HG03460 (cell line): Measurements from ENCODE around the gene SDF2.
"Not testable (repeated sequence)": the region's sequence is repeated elsewhere in the genome, so short reads cannot be mapped to it uniquely, and the experiment has no call there.

Experiments used
- ATAC-seq: cut with Tn5 transposase; IDR thresholded peaks from one replicate; pipeline ENCODE4 v1.9.1; 2021; ENCODE audit not compliant: unreplicated experiment

The SDF2 gene

GRCh38 chr17:28685366-28685765 lies 23.7 kb upstream of the SDF2 start:
- ATAC-seq: no peak

GRCh38 chr17:28684963-28685362 lies 23.3 kb upstream of the SDF2 start:
- no peak for ATAC-seq

GRCh38 chr17:28682655-28683054 lies 20.9 kb upstream of the SDF2 start:
- no peak for ATAC-seq

GRCh38 chr17:28675980-28676379 lies 14.3 kb upstream of the SDF2 start:
- ATAC-seq: no peak

- no peak for ATAC-seq
Measured at GRCh38 chr17:28675490-28675889, 13.8 kb upstream of the SDF2 start.

DNA sequence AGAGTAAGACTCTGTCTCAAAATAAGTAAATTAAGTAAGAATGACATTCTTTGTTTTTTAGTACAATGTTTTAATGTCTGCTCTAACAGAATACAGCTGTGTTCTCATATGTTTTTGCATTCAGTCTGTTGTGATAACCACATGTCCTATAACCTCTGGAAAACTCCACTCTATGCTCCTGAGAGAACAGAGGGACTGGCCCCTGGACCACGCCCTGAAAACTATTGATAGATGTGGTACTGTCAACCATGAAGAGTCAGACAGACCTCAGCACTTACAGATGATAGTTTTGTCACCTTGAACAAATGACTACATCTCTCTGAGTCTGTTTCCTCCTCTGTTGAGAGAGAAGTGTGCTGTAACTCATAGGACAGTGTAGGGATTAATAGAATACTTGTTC lies 8.2 kb upstream of the SDF2 start:
- no peak for ATAC-seq

- ATAC-seq: no peak
Measured at GRCh38 chr17:28667870-28668269, 6.2 kb upstream of the SDF2 start.

DNA sequence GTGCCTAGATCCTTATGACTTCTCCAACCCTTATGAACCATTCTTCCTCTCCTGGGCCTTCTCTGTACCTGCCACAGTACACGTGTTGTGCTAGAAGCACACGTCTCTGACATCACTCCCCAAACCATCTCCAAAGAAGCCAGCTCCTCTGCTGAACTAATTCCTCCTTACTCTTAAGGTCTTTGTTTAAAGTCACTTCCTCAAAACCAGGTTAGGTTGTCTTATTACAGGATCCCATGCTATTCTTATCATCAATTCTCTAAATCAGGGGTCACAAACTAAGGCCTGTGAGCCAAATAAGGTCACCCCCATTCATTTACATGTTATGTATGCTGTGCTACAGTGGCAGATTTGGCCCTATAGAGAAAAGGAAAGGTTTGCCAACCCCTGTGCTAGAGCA lies 4.3 kb upstream of the SDF2 start:
- ATAC-seq: no peak

DNA sequence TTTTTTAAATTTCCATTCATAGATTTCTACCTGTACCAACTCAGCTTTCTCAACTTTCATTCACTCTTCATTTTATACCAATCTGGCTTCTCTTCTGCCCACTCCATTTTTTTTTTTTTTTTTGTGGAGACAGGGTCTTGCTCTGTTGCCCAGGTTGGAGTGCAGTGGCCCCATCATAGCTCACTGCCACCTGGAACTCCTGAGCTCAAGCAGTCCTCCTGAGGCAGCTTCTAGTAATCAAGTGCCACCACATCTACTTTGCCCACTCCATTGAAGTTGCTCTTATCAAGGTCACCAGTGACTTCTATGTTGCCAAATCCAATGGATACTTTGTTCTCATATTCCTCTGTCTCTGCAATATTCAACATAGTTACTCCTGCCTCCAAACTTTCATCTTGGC lies 2.0 kb upstream of the SDF2 start:
- no peak for ATAC-seq

DNA sequence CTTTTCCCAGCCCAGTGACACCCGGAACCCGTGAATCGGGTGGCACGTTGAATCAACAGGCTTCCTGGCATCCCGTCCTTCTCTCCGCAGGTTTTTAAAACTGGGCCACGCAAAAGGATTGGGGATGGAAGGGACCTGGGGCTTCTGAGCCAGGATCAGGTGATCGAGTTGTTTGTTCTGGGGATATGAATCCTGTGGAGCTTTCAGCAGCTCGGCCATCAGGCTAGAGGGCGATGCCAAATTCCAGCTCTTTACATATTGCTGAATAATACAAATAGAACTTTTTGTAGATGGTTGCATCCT lies 772 bp upstream of the SDF2 start:
- ATAC-seq: no peak

GRCh38 chr17:28659497-28659881 lies 2.2 kb downstream of the SDF2 start:
- ATAC-seq: not testable (repeated sequence)

- not testable (repeated sequence) for ATAC-seq
Measured at GRCh38 chr17:28658766-28659496, 2.8 kb downstream of the SDF2 start.

- not testable (repeated sequence) for ATAC-seq
Measured at GRCh38 chr17:28658342-28658741, 3.4 kb downstream of the SDF2 start.

DNA sequence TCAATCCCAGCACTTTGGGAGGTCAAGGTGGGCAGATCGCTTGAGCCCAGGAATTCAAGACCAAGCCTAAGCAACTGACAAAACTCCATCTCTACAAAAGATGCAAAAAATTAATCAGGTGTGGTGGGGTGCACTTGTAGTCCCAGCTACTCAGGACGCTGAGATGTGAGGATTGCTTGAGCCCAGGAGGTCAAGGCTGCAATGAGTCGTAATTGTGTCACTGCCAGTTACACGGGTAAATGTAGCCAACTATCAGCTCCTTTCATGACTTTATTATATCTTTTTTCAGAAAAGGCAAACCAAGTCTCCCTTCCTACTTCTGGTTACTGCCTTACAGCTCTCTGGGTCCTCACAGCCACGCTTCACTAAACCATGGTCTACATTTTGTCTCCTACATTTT lies 4.0 kb downstream of the SDF2 start:
- no peak for ATAC-seq

DNA sequence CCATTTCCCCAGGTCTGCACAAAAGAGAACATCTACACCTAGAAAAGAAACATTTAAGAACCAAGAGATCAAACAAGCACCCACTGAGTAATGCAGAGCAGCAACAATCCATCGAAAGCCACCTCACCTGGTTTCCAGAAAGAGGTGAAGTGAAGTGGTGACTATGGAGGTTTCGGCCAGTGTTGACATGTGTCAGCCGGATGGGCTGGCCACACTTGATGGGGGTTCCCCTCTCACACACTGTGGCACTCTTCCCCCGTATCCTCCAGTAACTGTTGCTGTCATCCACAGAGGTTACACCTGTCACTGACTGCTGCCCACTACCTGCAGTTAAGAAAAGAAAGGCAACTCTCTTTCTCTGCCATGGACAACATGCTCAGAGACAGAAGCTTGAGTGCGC lies 6.5 kb downstream of the SDF2 start:
- ATAC-seq: no peak

DNA sequence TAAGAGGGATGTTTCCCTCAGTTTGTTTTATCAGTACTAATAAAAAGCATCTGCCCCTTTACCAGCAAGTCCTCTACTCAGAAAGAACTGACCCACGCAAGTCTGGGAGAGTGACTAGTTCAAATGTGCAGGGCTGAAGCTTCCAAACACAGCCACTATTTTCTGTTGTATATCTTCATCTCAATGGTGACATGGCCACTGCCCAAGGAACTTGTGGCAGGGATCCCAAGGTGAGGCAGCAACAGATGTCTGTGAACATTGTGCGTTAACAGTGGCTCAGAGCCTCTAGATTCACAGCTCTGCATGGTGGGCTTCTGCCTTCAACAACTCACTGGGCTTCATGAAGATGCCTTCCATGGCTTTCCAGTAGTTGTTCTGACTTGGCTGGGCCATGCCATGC lies 13.0 kb downstream of the SDF2 start:
- no peak for ATAC-seq

GRCh38 chr17:28646039-28646754 lies 15.5 kb downstream of the SDF2 start:
- no peak for ATAC-seq

DNA sequence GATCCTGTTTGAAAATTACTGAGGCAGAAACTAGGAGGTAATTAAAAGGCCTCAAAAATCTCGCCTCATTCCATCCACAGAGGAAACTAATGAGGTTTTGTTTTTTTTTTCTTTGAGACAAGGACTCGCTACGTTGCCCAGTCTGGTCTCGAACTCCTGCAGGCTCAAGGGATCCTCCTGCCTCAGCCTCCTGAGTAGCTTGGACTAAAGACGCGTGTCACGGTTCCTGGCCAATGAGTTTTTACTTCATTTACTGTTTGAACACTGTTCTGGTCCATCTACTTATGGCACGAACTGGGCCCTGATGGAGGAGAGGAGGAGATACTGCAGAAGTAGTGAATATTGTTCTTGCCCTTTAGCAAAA lies 16.1 kb downstream of the SDF2 start:
- ATAC-seq: no peak

- ATAC-seq: peak; percentile 84
Measured at GRCh38 chr17:28644787-28645575, 16.7 kb downstream of the SDF2 start, which contains the start of gene BLTP2. Gene BLTP2 (minus strand): TSS chr17:28645158. CDS start chr17:28645056, 102 bp downstream.

GRCh38 chr17:28643983-28644786 lies 17.5 kb downstream of the SDF2 start:
- peak; percentile 15 for ATAC-seq

- ATAC-seq: no peak
Measured at GRCh38 chr17:28641579-28641978, 20.1 kb downstream of the SDF2 start.
